Stimulated activated CD8-positive, alpha-beta memory T cell treated with anti-CD3 and anti-CD28 coated beads, Interleukin-15, amount 100 ng/mL, for 48 hours (primary cell): Measurements from ENCODE around the gene TUFT1.

Experiments
- DNase-seq, 2 donors: peaks; one replicate each; pipeline ENCODE4 v3.0.0-alpha.2; 2020; ENCODE audit warnings: low read depth in 2 of 2

The TUFT1 gene

DNA sequence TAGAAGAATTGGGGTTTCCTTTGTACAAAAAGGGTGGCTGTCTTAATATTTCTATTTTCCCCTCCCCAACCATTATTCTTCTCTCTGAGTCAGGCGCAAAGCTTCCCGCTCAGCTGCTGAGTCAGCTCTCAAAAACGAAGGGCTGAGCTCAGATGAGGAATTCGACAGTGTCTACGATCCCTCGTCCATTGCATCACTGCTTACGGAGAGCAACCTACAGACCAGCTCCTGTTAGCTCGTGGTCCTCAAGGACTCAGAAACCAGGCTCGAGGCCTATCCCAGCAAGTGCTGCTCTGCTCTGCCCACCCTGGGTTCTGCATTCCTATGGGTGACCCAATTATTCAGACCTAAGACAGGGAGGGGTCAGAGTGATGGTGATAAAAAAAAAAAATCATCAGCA lies 3.0 kb upstream of the TUFT1 start:
- DNase-seq, result no peak

DNA sequence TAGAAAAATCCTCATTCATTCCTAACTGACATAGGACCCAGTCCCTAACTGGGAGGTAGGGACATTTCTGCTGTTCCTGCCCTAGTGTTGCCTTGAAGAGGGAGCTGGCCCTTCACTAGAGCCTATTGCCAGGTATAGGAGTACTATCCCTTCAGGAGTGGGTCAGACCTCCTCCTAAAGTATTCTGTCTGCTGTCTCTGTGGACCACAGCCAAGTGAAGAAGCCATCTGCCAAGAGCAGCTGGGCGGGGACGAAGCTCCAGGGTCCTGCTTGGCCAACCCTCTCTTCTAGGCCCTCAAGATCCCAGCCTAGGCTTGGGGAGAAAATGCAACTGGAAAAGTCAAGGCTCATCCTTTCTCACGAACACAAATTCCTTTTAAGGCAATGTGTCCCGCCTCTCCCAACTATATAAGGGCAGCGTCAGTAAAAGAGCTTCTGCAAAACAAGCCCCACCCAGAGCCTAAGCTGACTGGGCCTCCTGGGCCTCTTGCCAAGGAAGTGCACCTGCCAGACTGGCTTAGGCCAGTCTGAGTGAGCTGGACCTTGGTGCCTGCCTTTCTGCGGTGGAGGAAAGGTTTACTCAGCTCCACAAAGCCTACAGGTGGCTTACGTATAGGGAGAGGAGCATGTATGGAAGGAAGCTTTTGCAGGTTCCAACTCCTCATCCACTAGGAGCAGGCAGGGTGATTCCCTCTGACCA lies 638 bp upstream of the TUFT1 start:
- DNase-seq, result no peak

DNA sequence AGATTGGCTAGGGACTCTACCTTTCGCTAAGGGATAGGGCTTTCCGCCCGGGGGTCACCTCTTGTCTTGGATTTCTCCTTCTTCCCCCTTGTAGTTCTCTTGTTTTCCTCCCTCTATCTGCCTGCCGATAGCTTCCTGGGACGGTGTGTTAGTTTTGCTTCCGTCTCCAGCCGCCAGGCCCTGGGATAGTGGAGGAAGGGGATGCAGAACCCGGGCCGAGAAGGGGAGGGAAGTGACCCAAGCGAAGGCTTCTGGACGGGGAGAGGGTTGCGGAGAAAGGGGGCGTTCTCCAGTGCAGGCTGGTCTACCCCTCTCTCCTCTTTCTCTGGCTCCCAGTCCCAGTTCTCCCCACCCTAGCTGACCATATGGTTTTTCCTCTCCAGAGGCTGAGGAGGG lies 871 bp downstream of the TUFT1 start:
- DNase-seq, result no peak

DNA sequence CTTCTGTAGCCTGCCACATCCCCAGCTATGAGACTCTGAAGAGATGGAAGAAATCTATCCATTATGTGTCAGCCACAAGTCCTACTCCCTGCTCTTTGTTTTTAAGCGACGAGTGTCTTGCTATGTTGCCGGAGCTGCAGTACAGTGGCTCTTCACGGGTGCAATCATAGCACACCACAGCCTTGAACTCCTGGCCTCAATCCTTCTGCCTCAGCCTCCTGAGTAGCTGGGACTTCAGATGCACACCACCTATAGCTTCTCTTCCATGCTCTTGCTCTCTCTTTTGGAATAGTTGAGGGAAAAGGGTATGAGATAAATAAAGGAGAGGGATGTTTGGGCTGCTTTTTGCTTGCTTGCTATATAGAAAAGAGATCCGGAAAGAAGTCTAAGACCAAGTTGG lies 1.6 kb downstream of the TUFT1 start:
- DNase-seq, result no peak

DNA sequence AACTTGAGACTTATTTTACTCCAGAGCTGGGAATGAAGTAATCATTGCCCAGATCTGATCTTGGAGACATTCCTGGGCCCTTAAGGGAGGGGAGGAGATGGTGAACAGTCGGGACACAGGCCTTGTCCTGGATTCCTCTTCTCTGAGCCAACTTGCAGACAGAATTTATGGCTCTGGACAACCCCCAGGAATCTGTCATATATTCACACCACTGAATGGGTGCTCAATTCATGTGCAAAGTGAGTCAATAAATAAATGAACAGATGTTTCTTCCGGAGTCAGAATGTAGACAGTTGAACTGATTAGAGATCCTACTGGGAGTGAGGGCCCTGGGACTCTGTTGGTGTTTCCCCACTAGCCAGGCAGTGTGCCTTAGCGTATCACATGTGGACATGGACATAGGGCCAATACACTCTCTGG lies 2.6 kb downstream of the TUFT1 start:
- DNase-seq, result no peak

DNA sequence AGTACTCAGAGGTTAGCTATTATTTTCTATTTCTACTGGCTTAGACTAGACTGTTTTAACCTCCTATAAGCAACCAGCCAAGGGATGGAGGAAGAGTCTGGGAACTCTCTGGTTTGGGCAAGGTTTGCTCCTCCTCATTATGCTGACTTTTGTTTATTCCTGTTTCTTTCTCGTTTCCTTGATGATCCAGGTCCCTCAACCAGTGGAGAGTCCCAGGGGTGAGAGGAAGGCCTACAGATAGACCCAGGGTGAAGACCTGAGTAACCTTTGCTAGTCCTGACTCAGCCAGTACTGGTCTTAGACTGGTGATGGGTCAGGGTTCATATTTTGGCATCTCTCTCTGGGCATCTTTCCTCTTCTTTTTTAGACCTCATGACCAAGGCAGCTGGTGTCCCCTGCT lies 5.4 kb downstream of the TUFT1 start:
- no peak for DNase-seq

DNA sequence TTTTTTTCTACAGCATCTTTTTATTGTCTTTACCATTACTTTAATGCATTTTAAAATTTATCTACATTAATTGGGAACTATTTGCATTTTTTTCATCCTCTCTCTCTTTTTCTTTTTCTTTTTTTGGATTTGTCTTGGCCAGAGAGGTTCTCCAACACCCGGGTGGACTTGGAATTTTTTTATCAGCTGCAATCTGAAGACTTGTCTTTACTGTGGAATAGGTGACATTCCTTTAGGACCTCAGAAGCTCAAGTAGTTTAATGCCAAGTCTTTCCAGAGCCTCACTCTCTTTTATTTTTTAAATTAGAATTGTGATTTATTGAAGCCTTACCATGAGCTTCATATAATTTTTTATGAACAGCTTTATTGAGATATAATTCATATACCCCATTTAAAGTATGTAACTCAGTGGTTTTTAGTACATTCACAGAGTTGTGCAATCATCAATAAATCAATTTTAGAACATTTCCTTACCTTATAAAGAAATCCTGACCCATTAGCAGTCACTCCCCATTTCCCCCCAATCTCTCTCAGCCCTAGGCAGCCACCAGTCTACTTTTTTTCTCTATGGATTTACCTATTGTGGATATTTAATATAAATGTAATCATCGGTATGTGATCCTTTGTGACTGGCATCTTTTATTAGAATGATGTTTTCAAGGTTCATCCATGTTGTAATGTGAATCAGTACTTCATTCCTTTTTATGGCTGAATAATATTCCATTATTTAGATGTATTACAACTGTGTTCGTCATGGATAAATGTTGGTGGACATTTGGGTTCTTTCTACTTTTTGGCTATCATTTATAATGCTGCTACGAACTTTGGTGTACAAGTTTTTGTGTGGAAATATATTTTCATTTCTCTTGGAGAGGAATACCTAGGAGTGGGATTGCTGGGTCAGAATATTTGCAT lies 6.2 kb downstream of the TUFT1 start:
- no peak for DNase-seq

DNA sequence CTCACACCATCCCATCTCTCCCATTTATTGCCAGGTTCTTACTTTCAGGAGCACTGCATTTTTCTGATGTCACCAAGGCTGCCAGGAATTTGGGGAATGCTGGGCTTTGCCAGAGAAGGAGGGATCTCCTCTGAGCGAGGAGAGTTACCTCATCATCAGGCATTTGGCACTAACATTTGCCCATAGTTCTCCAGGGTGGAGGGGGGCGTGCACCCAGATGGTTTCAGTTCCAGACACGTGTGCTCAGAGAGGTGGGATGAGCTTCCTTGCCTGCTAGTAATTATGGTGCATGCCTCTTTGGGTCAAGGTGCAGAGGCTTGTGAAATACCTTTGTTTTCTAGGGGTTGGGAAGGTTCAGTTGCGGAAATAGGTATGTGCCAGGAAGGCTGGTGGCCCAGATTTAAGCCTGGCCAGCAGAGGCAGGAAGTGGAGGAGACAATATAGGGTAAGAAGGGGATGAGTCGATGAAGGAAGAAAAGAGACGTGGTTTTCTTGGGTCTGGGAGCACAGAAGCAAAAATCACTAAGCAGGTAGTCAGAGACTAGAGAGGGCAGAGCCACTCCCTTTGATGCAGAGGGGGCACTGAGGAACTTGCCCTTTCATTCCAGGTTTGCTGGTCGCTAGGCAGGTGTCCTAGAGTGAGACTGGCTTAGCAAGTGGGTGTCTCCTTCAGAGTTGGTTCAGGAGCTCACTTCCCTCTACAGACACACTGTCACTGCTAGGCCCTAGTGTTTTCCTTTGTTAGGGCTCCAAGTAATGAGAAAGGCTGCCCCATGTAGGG lies 7.2 kb downstream of the TUFT1 start:
- DNase-seq, result no peak

DNA sequence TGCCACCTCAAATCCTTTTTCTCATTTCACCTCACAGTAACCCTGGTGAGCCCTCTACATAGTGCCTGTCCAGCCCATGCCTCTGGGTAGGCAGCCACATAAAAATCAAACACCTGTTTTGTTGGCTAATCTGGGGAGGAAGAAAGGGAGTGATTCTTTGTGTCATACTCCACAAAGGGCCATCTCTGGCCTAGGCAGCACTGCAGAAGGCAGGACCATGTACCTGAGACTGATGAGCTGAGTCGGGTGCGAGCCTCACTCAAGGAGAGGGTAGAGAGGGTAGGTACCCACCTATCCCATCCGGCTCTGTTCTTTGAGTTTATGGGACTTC lies 7.8 kb downstream of the TUFT1 start:
- DNase-seq, result no peak

DNA sequence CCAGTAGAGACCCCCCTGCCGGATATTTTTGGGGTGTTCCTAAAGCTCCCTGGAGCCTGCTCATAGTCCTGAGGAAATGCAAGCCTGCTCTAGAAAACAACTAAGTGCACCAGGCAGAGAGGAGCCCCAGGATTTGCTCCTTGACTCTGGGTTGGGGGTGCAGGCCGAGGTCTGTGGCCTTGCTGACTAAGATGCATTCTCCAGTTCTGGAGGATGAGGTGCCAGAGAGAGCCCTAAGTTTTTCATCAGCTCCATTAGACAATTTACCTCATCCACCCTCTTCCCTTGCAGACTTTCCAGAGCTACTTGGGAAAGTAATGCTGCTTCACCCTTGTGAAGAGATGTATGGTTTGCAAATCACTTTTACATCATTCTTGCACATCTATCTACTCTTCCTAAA lies 9.1 kb downstream of the TUFT1 start:
- DNase-seq, result no peak

DNA sequence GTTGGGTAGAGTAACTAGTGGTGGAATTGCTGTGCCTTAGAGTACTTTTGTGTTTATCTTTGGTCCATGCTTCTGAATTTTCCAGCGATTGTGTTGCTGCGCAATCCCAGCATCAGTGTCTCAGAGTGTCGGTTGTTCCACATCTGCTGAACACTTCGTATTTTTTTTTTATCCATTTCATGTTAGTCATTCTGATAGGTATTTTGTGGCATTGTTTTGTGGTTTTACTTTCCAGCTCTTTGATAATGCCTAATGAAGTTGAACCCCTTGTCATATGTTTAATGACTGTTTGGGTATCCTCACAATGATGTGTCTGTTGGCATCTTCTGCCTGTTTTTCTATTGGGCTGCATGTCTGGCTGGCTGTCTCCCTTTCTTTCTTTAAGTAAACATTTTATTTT lies 13.6 kb downstream of the TUFT1 start:
- DNase-seq, result no peak

DNA sequence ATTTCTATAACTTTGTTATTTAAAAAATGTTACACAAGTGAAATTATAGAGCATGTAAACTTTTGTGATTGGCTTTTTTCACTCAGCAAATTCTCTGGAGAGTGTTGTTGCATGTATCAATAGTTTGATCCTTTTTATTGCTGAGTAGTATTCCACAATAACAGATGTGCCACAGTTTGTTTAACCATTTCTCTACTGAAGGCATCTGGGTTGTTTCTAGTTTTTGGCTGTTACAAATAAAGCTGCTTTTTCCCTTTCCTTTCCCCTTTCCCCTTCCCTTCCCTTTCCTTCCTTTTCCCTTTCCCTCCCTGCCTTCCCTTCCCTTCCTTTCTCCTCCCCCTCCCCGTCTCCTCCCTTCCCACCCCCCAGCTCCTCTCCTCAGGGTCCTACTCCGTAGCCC lies 15.9 kb downstream of the TUFT1 start:
- no peak for DNase-seq

DNA sequence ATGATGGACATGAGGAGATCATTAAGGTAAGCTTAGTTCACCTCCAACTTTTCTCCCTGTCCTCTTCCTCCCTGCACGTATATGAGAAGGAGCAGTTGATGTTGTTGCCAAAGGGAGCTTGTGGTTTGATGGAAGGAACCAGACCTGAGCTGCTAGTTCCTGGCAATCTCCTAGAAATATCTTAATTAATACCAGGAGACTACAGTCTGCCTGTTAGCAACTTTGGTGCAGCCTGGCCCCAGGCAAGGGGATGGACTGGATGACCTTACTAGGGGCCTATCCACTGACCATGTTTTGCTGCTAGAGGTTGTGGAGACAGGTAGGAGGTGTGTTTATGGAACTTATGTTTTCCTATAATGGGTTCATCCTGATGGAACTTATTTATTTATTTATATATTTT lies 22.6 kb downstream of the TUFT1 start:
- DNase-seq, result no peak

DNA sequence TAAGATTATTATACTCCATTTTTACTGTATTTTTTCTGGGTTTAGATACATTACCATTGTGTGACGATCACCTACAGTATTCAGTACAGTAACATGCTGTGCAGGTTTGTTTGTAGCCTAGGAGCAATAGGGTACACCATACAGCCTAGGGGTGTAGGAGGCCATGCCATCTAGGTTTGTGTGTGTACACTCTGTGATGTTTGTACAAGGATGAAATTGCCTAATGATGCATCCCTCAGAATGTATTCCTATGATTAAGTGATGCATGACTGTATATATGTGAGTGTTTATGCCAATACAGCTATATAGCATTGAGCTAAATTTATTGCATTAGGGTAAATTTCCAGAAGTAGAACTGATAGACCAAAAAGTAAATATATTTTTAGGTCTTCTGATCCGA lies 23.3 kb downstream of the TUFT1 start:
- DNase-seq, result no peak

DNA sequence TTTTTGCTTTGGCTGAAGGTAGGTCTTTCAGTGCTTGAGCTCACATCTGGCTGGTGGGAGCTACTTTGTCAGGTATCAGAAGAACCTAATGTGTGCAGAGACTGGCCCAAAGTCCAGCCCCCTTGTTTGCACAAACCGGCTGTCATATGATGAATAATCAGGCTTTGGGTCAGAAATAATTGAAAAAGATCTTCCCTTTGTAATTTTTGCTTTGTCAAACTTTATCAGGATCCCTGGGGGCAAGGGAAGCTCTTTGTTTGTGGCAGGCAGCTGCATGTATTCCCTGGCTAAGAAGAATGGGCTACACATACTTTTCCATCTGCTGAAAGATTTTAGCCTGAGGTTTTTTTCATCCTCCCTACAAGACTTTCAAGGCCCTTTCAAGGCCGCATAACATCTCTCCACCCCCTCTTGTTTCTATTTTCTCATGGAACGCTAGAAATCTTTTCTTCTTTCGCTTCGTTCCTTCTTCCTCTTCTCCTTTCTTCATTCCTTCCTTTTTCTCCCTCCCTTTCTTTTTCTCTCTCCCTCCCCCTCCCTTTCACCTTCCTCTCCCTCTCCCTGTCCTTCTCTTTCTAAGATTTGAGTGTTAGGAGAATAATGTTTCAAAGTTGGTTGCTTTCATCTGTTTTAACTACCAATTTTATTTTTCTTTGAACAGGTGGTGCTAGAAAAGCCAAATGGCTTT lies 25.5 kb downstream of the TUFT1 start:
- no peak for DNase-seq

DNA sequence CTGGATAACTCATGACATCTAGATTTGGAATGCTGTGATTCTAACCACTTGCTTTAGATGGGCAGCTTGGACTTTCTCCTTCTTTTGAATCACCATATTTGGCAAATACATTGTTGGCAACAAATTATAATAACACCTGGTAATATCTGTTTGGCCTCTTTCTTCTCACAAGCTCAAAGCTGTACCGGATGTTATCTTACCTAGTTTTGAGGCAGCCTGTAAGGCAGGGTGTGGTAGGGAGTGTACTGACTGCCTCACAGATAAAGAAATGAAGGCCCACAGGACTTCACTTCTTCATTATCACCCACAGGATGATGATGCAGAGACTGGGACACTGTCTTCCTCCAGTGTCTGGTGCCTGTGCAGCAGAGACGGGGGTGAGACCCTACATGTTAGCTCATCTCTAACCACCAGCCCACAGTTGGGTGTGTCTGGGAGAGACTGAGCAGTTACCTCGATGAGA lies 28.5 kb downstream of the TUFT1 start:
- peak in 1 of 2 donors; percentile 13 for DNase-seq

DNA sequence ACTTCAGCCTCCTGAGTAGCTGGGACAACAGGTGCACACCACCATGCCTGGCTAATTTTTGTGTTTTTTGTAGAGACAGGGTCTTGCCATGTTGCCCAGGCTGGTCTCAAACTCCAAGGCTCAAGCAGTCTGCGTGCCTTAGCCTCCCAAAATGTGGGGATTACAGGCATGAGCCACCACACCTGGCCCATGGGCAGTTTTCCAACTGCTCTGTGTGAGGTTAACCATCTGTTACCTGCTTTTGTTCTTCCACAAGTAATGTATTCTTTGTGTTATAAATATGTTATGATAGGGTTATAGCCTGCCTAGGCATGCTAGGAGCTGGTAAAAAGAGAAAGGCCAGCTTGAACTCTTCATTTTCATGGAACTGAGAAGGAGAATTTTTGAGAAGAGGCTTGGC lies 30.7 kb downstream of the TUFT1 start:
- DNase-seq, result no peak

DNA sequence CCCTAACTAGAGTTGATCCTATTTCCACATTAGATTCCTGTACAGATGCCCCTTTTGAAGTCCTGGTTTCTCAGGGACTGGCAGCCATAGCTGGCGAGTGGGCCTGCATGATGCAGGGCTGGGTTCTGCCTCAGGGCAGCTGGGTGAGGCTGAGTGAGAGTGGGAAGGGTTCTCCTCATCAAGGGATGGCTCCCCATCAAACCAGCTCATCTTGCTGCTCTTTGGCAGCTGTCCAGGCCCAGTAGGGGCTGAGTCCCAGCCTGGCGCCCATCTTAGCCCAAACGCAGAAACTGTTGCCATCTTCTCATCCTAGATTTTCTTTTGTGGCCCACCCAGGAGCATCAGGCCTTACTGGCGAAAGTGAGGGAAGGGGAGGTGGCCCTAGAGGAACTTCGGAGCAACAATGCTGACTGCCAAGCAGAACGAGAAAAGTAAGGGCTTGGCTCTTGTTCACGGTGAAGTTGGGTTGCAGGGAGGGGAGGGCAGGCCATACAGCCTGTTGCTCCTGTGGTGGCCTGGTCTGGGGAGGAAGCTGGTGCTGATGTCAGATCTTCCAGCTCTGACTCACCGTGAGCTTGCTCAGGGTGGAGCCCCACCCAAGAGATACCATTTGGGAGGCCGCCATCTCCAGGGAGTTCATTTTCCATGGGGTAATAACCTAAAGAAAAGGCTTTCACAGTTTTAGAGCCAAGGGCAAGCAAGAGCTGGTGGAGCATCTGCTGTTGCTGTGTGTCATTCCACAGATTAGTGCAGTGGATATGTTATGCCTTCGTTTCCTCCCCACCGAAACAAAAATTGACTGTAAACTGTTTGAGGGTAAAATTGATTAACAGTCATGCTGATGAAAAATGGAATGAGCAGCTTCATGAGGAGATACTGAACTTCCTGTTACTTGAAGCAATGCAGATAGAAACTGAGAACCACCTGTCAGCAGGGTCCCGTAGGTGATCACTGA lies 34.7 kb downstream of the TUFT1 start:
- peak; percentile 22 to 26 for DNase-seq

DNA sequence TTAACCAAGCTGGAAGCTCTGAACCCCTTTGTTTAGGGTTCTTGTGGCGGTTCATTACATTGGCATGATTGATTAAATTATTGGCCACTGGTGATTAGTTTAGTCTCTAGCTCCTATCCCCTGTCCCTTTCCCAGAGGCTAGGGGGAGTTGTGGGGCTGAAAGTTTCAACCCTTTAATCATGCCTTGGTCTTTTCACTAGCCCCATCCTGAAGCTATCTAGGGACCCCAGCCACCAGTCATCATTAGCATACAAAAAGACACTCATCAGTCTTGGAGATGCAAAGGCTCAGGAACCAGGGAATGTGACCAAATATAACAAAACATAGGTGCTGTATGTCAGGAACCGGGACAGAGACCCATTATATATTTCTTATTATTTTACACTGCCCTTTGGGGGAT lies 37.1 kb downstream of the TUFT1 start:
- no peak for DNase-seq

DNA sequence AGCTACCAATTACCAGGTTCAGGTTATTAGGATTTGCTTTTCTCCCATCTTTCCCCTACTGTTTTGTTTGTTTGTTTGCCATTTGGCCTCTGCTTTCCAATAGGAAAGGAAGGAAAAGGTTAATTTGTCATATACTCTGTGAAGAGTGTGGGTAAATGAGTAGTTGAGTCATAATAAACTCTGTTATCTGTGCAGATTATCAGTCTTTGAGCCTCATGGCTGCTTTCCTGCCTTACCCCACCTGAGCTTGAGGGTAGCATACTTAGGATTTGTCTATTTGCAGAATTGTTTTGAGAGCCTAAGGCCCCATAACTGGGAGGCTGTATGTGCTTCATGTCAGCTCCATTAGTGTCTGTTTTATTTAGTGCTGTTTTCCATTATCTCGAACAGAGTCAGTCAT lies 38.8 kb downstream of the TUFT1 start:
- DNase-seq, result no peak
